ENCODE data around the gene RPL38.

DNA sequence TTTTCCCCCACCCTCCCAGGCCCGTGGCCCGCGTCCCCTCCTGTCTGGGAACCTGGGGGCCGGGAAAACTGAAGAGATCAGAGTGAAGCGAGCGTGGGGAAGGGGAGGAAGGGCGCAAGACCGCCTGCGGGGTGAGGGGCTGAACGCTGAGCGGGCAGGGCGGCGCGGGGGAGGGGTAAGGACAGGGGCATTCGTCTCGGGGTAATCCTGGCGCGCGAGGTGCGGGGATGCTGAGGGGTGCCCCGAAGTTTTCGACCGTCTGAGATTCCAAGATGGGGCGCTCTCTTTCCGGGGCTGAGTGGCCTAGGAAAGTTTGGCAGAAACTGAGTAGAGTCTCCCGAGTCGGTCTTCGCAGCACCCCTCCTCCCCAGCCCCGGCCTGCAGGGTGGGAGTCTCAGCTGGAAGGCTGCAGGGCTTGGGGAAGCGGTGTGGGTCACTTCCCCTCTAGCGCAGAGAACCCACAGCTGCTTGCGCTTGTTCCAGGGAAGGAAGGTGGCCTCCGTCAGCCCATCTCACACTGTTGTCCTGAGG, 10.4 kb downstream of the RPL38 start:
- TF ChIP-seq, protein P1, sequence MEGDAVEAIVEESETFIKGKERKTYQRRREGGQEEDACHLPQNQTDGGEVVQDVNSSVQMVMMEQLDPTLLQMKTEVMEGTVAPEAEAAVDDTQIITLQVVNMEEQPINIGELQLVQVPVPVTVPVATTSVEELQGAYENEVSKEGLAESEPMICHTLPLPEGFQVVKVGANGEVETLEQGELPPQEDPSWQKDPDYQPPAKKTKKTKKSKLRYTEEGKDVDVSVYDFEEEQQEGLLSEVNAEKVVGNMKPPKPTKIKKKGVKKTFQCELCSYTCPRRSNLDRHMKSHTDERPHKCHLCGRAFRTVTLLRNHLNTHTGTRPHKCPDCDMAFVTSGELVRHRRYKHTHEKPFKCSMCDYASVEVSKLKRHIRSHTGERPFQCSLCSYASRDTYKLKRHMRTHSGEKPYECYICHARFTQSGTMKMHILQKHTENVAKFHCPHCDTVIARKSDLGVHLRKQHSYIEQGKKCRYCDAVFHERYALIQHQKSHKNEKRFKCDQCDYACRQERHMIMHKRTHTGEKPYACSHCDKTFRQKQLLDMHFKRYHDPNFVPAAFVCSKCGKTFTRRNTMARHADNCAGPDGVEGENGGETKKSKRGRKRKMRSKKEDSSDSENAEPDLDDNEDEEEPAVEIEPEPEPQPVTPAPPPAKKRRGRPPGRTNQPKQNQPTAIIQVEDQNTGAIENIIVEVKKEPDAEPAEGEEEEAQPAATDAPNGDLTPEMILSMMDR (conservative IDR thresholded peaks at IDR 0.05) = no peak
- TF ChIP-seq ZFX (IDR thresholded peaks at IDR 0.05) = no peak

All from C4-2B (cell line).